Caco-2 (cell line): ENCODE data around the gene SPTBN1. TPM values are rescaled to one million over a fixed set of nuclear protein-coding genes. Genes with fewer than 3 reads are reported as not detected.
A peak's percentile ranks its signal among the peaks of the same experiment; 100 is the strongest.

Experiments
- BruUV-seq: library from RNA; stranded (reverse); fragments of 400-500 nt; replicated peaks from 2 replicates; lab custom pipeline; 2021; lab: Mats Ljungman, UMichigan
- CTCF ChIA-PET: fragments of 300-600 bp; sonication (Branson Sonifier 250); formaldehyde crosslinking; loops from one replicate; lab custom pipeline; 2022; ENCODE audit warnings: antibody characterized with exemption; lab: Charles Lee
- POLR2A ChIA-PET: fragments of 300-600 bp; sonication (Branson Sonifier 250); formaldehyde crosslinking; loops from one replicate; lab custom pipeline; 2022; ENCODE audit warnings: antibody characterized with exemption; lab: Charles Lee
- DNase-seq, 2 experiments: peaks; one replicate each; pipeline versions ENCODE4 v3.0.0 to v3.0.0-alpha.2; 2020 to 2022
- H3K27me3 ChIP-seq: replicated peaks from 2 replicates; pipeline ENCODE4 v1.6.0; 2011; ENCODE audit warnings: low read length; ENCODE audit not compliant: control insufficient read depth, insufficient read depth
- H3K36me3 ChIP-seq: 2 replicates; pipeline ENCODE4 v1.5.1; 2011; ENCODE audit warnings: low read length; ENCODE audit not compliant: control insufficient read depth, insufficient read depth
- H3K4me1 ChIP-seq: fragments of 250-450 bp; sonication (Bioruptor Pico); 2 replicates; pipeline ENCODE4 v1.5.1; 2020; ENCODE audit warnings: mild to moderate bottlenecking
- H3K4me3 ChIP-seq: 2 replicates; pipeline ENCODE4 v1.5.1; 2011; ENCODE audit warnings: low read depth, mild to moderate bottlenecking, control low read depth, low read length
- H3K9me3 ChIP-seq: fragments of 250-450 bp; sonication (Bioruptor Pico); 2 replicates; pipeline ENCODE4 v1.5.1; 2020; ENCODE audit warnings: mild to moderate bottlenecking, moderate library complexity
- H3K27ac Mint-ChIP-seq: one replicate; pipeline ENCODE4 v1.8.0; 2022; ENCODE audit warnings: mixed read lengths; ENCODE audit not compliant: unreplicated experiment
- H3K27me3 Mint-ChIP-seq: one replicate; pipeline ENCODE4 v1.8.0; 2022; ENCODE audit warnings: mixed read lengths; ENCODE audit not compliant: insufficient read depth, unreplicated experiment
- H3K36me3 Mint-ChIP-seq: one replicate; pipeline ENCODE4 v1.8.0; 2022; ENCODE audit warnings: mild to moderate bottlenecking, mixed read lengths; ENCODE audit not compliant: insufficient read depth, unreplicated experiment
- H3K4me1 Mint-ChIP-seq: one replicate; pipeline ENCODE4 v1.8.0; 2022; ENCODE audit warnings: low read depth, mixed read lengths; ENCODE audit not compliant: unreplicated experiment
- H3K4me3 Mint-ChIP-seq: one replicate; pipeline ENCODE4 v1.8.0; 2022; ENCODE audit warnings: mild to moderate bottlenecking, moderate library complexity, mixed read lengths; ENCODE audit not compliant: unreplicated experiment
- H3K9me3 Mint-ChIP-seq: one replicate; pipeline ENCODE4 v1.8.0; 2022; ENCODE audit warnings: mixed read lengths; ENCODE audit not compliant: unreplicated experiment
- CTCF ChIP-seq, 2 experiments: fragments of 200-600 bp in 1 of 2; IDR thresholded peaks; 1 replicate in 1 of 2; 2 replicates in 1 of 2; pipeline versions ENCODE4 v1.5.1 to v1.8.0; 2011 to 2022; ENCODE audit warnings: antibody characterized with exemption in 1 of 2, control low read depth in 1 of 2, inconsistent platforms in 1 of 2, low read depth in 1 of 2, low read length in 1 of 2, mild to moderate bottlenecking in 1 of 2, moderate library complexity in 1 of 2; ENCODE audit not compliant: insufficient read depth in 1 of 2, severe bottlenecking in 1 of 2, unreplicated experiment in 1 of 2
- intact Hi-C: fragments of 100-400 bp; cut with micrococcal nuclease; formaldehyde crosslinking; loops from one replicate; pipeline ENCODE4 v1.10.0; 2022; ENCODE audit not compliant: unreplicated experiment
- total RNA-seq: library from RNA; stranded (reverse); gene quantifications from 2 replicates; pipeline ENCODE4 v1.2.3, GENCODE V29; 2022

Gene SPTBN1
- total RNA-seq, 1 experiment from 2014 or later = 361 TPM

- Histone ChIP-seq H3K9me3 (no peaks in the 10 kb centered on the region), H3K4me1 (peaks cover 16% of the 10 kb centered on the region), H3K4me3 (no peak overlapping the region), H3K27me3 (no peaks in the 10 kb centered on the region), H3K36me3 (peaks cover 6% of the 10 kb centered on the region)
- TSS peak; percentile 11 for BruUV-seq
- intact Hi-C loops = no loop called here
- DNase-seq = no peak
- no peak overlapping the region for H3K4me3 Mint-ChIP-seq
- no peaks in the 10 kb centered on the region for H3K9me3 Mint-ChIP-seq
- no peak for TF ChIP-seq CTCF (IDR thresholded peaks at IDR 0.05; ENCODE audit: insufficient read depth in 1 of 2, low read depth in 1 of 2, low read length in 1 of 2, severe bottlenecking in 1 of 2, unreplicated experiment in 1 of 2)
- H3K36me3 Mint-ChIP-seq = peaks cover 96% of the 10 kb centered on the region
- ChIA-PET POLR2A (no interaction called here), CTCF (no interaction called here)
- no peaks in the 10 kb centered on the region for H3K27me3 Mint-ChIP-seq
- H3K4me1 Mint-ChIP-seq = peaks cover 54% of the 10 kb centered on the region
- peak overlapping the region; percentile 54 for H3K27ac Mint-ChIP-seq
Observed at GRCh38 chr2:54638774-54639187, 182.7 kb downstream of the SPTBN1 start.

- peaks cover 7% of the 10 kb centered on the region for H3K36me3 ChIP-seq
Observed at GRCh38 chr2:54639609-54640008, 183.5 kb downstream of the SPTBN1 start.

GRCh38 chr2:54640834-54641540 is 184.9 kb downstream of the SPTBN1 start:
- no peaks in the 10 kb centered on the region for H3K27me3 ChIP-seq
- no peak overlapping the region for H3K4me3 ChIP-seq
- H3K36me3 ChIP-seq = peaks cover 10% of the 10 kb centered on the region
- peaks cover 16% of the 10 kb centered on the region for H3K4me1 ChIP-seq
- no peak for TF ChIP-seq CTCF (IDR thresholded peaks at IDR 0.05; ENCODE audit: insufficient read depth in 1 of 2, low read depth in 1 of 2, low read length in 1 of 2, severe bottlenecking in 1 of 2, unreplicated experiment in 1 of 2)
- Mint-ChIP-seq H3K9me3 (no peaks in the 10 kb centered on the region), H3K4me1 (peaks cover 44% of the 10 kb centered on the region), H3K27ac (peak overlapping the region; percentile 76), H3K36me3 (peaks cover 99% of the 10 kb centered on the region), H3K27me3 (no peaks in the 10 kb centered on the region), H3K4me3 (no peak overlapping the region)
- CTCF ChIA-PET = interaction anchor here (0.6 to 1.3 kb wide), 3 partner anchors 118 to 422 kb away, joined by 3 to 5 read pairs (median 3); no protein-coding TSS in a partner anchor
- no peaks in the 10 kb centered on the region for H3K9me3 ChIP-seq
- intact Hi-C loops = loop anchor here (2.0 to 5.0 kb wide), 2 partner anchors 66 to 119 kb away; no protein-coding TSS in a partner anchor
- DNase-seq = no peak
- no TSS peak for BruUV-seq
- POLR2A ChIA-PET = no interaction called here

More at GRCh38 chr2:54639609-54640008, 183.5 kb downstream of the SPTBN1 start:
- no peaks in the 10 kb centered on the region for H3K27me3 Mint-ChIP-seq
- H3K27me3 ChIP-seq = no peaks in the 10 kb centered on the region
- H3K4me3 Mint-ChIP-seq = no peak overlapping the region
- no peak overlapping the region for H3K4me3 ChIP-seq
- H3K9me3 ChIP-seq = no peaks in the 10 kb centered on the region
- BruUV-seq = no TSS peak
- DNase-seq = no peak
- no peaks in the 10 kb centered on the region for H3K9me3 Mint-ChIP-seq
- peaks cover 47% of the 10 kb centered on the region for H3K4me1 Mint-ChIP-seq
- intact Hi-C loops = loop anchor here (2.0 to 5.0 kb wide), 2 partner anchors 65 to 117 kb away; no protein-coding TSS in a partner anchor
- TF ChIP-seq CTCF (IDR thresholded peaks at IDR 0.05; ENCODE audit: insufficient read depth in 1 of 2, low read depth in 1 of 2, low read length in 1 of 2, severe bottlenecking in 1 of 2, unreplicated experiment in 1 of 2) = no peak
- ChIA-PET POLR2A (no interaction called here), CTCF (interaction anchor here (0.6 kb wide), 1 partner anchor 55 kb away, joined by 3 read pairs; no protein-coding TSS in a partner anchor)
- peak overlapping the region; percentile 76 for H3K27ac Mint-ChIP-seq
- peaks cover 96% of the 10 kb centered on the region for H3K36me3 Mint-ChIP-seq
- H3K4me1 ChIP-seq = peaks cover 16% of the 10 kb centered on the region
